Neuron (in vitro differentiated cells): ENCODE results near the gene GRB7.
A peak's percentile ranks its signal among the peaks of the same experiment; 100 is the strongest.

Experiments used
- H2AFZ ChIP-seq: one replicate; pipeline ENCODE4 v1.6.1; 2013; ENCODE audit warnings: low read depth, mild to moderate bottlenecking, inconsistent platforms, low read length, moderate library complexity
- H3K27me3 ChIP-seq: one replicate; pipeline ENCODE4 v1.6.1; 2013; ENCODE audit warnings: low read length; ENCODE audit not compliant: insufficient read depth
- H3K36me3 ChIP-seq: one replicate; pipeline ENCODE4 v1.6.1; 2013; ENCODE audit warnings: low read length; ENCODE audit not compliant: insufficient read depth
- H3K4me1 ChIP-seq: one replicate; pipeline ENCODE4 v1.6.1; 2013; ENCODE audit warnings: low read length; ENCODE audit not compliant: insufficient read depth
- H3K4me3 ChIP-seq: 2 replicates; pipeline ENCODE4 v1.5.1; 2013; ENCODE audit warnings: mild to moderate bottlenecking, low read length, moderate library complexity
- H3K9me3 ChIP-seq: one replicate; pipeline ENCODE4 v1.6.1; 2013; ENCODE audit warnings: low read length

GRB7 gene

DNA sequence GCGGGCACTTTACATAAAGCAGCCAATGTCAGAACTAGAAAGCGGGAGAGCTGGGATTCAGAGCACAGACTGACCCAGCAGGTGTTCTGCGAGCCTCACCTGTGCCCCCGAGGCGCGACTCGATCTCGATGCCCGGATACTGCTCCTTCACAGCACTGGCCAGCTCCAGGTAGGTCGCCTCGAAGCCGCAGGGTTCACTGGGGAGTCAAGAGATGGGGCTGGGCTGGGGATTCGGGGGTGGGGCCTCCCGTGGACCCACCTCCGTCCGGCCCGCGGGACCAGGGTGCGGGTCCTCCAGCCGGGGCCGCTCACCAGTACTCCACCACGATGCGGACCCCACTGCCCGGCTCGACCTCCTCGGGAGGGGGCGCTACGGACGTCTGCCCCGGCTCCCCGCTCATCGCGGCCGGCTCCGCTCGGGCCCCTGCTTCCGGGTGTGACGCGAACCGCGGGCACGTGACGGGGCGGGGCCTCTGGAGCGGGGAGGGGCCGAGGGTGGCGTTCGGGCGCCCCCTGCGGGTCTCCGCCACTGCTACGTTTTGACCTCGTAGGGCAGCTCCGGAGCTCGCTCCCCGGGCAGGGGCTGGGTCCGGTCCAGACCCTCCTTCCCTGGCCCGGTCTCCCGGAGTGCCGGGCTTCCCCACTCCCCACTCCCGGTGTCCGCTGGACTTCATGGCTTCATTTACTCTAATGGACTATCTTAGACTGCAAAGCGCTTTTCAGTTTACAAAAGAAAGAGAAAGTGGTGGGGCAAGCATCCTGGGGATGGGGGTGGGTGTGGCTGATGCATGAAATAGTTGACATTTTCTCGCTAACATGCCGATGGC lies 7.4 kb upstream of the GRB7 start, which contains the start of gene MIEN1:
MIEN1 (minus strand) TSS at position 438 of the 827 bp plus-strand sequence; CDS start at position 401, 37 bp downstream.
- Histone ChIP-seq H2AFZ (peak within 1 kb of the TSS; percentile 88), H3K4me1 (peaks cover 4% of the 10 kb centered on the region), H3K4me3 (peak within 1 kb of the TSS; percentile 80), H3K27me3 (no peaks in the 10 kb centered on the region), H3K9me3 (no peaks in the 10 kb centered on the region), H3K36me3 (peaks cover 30% of the 10 kb centered on the region)

DNA sequence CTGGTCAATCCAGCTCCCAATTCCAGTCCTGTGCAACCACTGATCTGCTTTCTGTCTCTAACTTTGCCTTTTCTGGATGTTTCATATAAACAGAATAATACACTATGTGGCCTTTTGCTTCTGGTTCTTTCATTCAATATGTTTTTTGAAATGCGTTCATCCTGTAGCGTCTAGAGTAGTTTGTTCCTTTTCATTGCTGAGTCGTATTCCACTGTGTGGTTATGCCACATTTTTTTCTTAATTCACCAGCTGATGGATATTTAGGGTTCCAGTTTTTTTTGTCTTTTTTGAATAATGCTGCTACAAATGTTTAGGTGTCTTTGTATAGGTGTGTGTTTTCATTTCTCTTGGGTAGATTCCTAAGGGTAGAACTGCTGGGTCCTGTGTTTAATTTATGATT lies 5.2 kb upstream of the GRB7 start:
- Histone ChIP-seq H3K4me3 (no peak overlapping the region), H3K4me1 (peaks cover 4% of the 10 kb centered on the region), H3K9me3 (no peaks in the 10 kb centered on the region), H2AFZ (no peak overlapping the region), H3K27me3 (peaks cover 19% of the 10 kb centered on the region), H3K36me3 (peaks cover 10% of the 10 kb centered on the region)

DNA sequence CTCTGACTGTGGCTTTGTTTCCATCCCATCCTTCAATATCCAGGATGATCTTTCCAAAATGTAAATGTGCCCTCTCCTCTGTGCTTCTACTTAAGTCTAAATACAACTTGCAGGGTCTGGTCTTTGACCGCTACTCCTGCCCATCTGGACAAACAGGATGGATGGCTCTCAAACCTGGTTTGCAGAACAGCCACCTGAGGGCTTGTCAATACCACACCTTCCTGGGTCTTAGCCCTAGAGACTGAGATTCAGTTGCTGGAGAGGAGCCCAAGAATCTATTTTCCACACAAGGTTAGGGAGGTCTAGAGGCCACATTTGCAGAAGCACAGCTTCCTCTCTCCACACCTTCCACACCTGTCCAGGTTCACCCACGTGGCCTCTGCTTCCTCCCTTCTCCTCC lies 1.9 kb upstream of the GRB7 start:
- H2AFZ ChIP-seq = no peak overlapping the region
- H3K4me1 ChIP-seq = peaks cover 12% of the 10 kb centered on the region
- no peak overlapping the region for H3K4me3 ChIP-seq
- peaks cover 51% of the 10 kb centered on the region for H3K27me3 ChIP-seq
- no peaks in the 10 kb centered on the region for H3K36me3 ChIP-seq
- no peaks in the 10 kb centered on the region for H3K9me3 ChIP-seq

DNA sequence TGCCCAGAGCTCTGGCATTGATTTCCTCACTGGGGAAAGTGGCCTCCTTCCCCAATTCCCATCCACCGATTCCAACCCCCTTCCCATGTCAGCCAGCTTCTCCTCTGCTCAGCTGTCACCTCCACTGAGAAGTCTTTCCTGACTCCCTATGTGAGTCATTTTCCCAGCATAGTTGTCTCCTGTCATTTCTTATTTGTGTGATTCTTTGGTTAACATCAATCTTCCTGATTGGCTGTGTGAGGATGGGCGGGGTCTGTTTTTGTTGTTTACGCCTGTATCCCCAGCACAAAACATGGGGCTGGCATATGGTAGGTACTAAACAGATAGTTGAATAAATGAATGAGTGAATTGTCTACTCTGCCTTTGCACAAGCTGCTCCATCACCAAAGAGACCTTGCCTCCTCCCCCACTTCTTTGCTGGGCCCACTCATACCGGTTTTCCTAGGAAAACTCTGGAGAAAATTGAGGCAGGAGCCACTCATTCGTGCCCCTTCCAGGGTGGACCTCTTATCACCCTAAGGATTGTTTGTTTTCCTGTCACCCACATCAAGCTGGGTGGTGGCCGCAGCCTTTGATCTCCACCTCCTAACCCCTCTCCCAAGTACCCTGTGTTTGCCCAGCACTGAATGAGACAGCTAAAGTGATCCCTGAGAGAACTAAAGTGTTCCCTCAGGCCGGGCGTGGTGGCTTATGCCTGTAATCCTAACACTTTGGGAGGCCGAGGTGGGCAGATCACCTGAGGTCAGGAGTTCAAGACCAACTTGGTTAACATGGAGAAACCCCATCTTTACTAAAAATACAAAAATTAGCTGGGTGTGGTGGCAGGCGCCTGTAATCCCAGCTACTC lies 1.2 kb upstream of the GRB7 start:
- H3K27me3 ChIP-seq = peaks cover 57% of the 10 kb centered on the region
- H2AFZ ChIP-seq = no peak overlapping the region
- H3K4me1 ChIP-seq = peaks cover 12% of the 10 kb centered on the region
- H3K36me3 ChIP-seq = no peaks in the 10 kb centered on the region
- H3K9me3 ChIP-seq = no peaks in the 10 kb centered on the region
- no peak overlapping the region for H3K4me3 ChIP-seq

DNA sequence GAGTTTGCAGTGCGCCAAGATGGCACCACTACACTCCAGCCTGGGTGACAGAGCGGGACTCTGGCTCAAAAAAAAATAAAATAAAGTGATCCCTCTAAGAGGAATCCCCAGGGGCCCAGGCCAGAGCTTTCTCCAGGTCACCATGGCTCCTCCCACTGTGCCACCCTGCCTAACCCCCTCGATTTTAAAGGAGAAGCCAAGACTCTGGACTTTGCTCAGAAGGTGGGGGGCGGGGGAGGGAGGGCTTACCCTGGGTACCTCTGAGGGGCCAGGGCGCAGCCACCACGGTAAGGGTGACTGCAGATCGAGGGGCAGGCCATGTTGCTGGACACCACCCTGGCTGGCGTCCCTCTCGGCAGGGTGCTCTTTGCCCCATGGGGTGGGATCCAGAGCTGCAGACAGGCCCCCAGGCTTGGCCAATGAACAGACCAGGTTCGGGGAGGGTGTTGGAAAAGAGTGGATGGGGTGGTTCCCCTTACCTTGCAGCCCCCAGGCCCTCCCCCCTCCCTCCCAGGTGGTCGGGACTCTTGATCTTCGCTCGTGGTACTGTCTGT lies 455 bp upstream of the GRB7 start:
- peaks cover 64% of the 10 kb centered on the region for H3K27me3 ChIP-seq
- peaks cover 12% of the 10 kb centered on the region for H3K4me1 ChIP-seq
- no peak overlapping the region for H2AFZ ChIP-seq
- no peaks in the 10 kb centered on the region for H3K9me3 ChIP-seq
- no peaks in the 10 kb centered on the region for H3K36me3 ChIP-seq
- no peak overlapping the region for H3K4me3 ChIP-seq

DNA sequence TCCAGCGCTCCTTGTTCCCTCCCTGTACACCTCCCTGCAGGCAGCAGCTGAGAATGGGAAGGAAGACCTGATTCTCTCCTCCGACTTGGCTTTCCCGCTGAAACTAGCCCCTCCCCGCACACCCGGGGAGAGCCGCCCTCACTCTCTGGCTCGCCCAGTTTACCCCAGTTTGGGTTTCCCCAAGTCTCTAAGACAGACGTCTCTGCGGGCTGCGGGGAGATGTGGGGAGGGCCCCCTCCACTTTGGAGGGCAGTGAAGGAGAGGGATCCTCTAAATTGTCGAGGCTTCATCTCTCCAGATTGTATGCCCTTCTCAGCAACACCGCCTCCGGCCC lies 797 bp downstream of the GRB7 start:
- no peaks in the 10 kb centered on the region for H3K36me3 ChIP-seq
- no peaks in the 10 kb centered on the region for H3K9me3 ChIP-seq
- peaks cover 76% of the 10 kb centered on the region for H3K27me3 ChIP-seq
- H3K4me3 ChIP-seq = no peak overlapping the region
- peaks cover 12% of the 10 kb centered on the region for H3K4me1 ChIP-seq
- H2AFZ ChIP-seq = no peak overlapping the region

DNA sequence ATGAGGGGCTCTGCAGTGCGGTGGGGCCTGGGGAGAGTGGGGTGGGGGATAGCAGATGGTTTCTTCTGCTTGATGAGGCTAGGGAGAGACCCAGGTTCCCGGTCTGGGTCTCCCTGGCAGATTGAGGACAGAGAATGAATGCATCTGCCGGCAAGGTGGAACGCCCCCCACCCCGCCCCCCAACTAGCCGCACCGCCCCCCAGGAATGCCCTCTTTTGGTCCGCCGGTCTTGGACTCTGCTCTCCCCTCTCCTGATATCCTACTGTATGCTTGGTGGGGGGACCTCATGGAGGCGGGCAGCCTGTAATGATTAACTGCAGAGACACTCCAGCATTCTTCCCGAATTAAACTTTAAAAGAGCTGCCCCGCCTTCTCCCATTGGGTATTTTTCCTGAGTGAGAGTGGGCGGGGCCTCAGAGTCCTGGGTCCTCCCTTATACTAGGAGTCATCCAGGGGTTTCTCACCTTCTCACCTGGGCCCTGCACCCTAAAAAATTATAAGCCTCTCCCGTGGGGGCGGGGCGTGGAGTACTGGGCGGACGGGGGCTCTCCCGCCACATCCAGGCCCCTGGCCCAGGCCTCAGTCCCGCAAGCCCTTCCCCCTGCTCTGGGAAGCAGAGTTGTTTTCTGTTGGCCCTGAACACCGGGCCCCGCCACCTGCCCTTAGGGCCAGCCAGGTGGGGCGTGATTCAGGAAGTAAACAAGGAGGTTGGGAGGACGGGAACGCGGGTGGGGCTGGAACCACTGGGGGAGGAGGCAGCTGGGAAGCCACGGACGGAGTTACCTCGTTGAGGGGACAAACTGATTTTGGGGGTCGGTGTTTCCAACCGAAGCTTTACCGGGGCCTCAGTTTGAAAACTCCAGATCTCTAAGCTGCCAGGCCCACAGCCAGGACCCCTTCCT lies 1.5 kb downstream of the GRB7 start:
- H3K4me1 ChIP-seq = peaks cover 12% of the 10 kb centered on the region
- no peak overlapping the region for H2AFZ ChIP-seq
- H3K4me3 ChIP-seq = no peak overlapping the region
- H3K36me3 ChIP-seq = no peaks in the 10 kb centered on the region
- peaks cover 83% of the 10 kb centered on the region for H3K27me3 ChIP-seq
- no peaks in the 10 kb centered on the region for H3K9me3 ChIP-seq

DNA sequence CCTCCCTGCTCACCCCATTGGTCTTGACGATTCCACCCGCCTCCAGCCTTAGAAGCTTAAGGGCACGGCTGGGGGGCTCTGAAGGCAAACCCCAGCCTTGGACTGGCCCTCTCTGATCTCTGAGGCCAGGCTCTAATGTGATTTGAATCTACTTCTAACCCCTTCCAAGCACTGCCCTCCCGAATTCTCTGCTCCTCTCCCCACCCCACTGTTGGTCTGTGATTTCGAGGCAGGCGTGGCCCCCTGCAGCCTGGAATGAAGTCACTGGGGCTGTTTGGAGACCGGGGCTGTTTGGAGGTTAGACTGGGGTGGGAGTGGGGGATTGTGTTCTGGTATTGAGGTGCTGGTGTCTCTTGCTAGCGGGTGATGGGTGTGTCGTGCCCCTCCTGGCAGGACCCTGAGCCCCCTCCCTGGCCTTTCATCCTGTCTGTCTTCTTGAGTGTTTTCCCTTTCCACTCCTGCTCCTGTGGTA lies 2.2 kb downstream of the GRB7 start:
- Histone ChIP-seq H3K4me1 (peaks cover 12% of the 10 kb centered on the region), H3K36me3 (no peaks in the 10 kb centered on the region), H3K9me3 (no peaks in the 10 kb centered on the region), H3K4me3 (no peak overlapping the region), H3K27me3 (peaks cover 87% of the 10 kb centered on the region), H2AFZ (no peak overlapping the region)

DNA sequence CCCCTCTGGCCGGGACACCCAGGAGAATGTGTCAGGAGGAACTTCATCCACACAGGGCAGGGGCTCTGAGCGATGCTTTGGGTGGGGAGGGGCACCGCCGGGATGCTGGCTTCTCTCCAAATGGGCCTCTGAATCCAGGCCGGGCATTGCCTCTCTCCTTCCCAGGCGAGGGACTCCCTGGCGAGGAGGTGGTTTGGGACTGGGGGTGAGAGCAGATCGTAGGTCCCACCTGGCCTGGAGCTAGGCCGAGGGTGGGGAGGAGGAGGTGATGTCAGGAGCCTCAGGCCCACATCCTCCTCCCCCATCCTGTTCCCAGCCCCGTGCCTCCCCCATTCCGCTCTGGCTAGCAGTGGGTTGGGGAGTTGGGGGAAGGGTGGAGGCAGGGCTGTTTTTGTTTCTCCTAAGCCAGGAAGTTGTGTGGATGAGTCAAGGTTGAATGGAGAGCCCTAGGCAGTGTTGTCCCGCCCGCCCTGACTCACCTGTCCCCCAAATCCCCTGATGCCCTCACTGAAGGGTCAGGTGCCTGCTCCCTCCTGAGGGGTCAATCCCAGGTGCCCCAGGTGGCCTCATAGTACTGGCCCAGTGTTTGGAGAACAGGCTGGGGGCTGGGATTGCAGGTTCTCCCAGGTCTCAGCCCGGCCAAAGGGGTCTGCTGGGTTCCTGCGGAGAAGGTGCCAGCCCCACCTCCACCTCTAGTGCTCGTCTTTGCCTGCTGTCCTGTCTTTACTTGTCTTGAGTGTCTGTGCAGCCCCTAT lies 2.8 kb downstream of the GRB7 start:
- H3K9me3 ChIP-seq = no peaks in the 10 kb centered on the region
- no peak overlapping the region for H2AFZ ChIP-seq
- H3K27me3 ChIP-seq = peaks cover 91% of the 10 kb centered on the region
- peaks cover 12% of the 10 kb centered on the region for H3K4me1 ChIP-seq
- H3K4me3 ChIP-seq = no peak overlapping the region
- no peaks in the 10 kb centered on the region for H3K36me3 ChIP-seq

DNA sequence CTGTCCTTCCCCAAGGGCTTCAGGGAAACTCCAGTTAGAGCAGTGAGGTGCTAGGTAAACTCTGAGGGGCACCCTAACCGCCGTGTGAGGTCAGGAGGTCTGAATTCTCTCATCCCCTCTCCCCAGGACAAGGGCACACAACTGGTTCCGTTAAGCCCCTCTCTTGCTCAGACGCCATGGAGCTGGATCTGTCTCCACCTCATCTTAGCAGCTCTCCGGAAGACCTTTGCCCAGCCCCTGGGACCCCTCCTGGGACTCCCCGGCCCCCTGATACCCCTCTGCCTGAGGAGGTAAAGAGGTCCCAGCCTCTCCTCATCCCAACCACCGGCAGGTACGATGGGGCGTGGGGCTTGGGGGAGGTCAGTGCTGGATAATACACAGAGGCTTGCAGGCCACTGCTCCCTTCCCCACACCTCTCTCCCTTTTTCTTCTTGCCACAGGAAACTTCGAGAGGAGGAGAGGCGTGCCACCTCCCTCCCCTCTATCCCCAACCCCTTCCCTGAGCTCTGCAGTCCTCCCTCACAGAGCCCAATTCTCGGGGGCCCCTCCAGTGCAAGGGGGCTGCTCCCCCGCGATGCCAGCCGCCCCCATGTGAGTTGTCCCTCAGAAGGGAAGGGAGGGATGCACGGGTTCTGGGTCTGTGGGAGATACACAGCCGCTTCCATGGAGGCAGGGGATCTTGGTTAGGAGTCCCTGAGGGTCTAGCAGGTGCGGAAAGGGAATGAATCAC lies 4.6 kb downstream of the GRB7 start:
- Histone ChIP-seq H3K4me1 (peaks cover 12% of the 10 kb centered on the region), H3K4me3 (no peak overlapping the region), H3K27me3 (peaks cover 76% of the 10 kb centered on the region), H2AFZ (no peak overlapping the region), H3K36me3 (no peaks in the 10 kb centered on the region), H3K9me3 (no peaks in the 10 kb centered on the region)

DNA sequence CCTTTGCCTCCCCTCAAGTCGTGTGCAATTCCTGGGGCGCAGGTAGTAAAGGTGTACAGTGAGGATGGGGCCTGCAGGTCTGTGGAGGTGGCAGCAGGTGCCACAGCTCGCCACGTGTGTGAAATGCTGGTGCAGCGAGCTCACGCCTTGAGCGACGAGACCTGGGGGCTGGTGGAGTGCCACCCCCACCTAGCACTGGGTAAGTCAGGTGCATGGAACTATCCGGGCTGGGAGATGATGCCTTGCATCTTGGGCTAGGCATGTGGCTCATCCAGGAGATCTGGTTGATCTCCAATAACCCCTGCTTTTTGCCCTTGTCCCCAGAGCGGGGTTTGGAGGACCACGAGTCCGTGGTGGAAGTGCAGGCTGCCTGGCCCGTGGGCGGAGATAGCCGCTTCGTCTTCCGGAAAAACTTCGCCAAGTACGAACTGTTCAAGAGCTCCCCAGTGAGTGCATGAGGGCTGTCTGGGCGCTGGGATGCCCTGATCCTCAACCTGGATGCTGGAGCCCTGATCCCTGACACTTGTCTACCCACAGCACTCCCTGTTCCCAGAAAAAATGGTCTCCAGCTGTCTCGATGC lies 5.2 kb downstream of the GRB7 start:
- H3K4me3 ChIP-seq = no peak overlapping the region
- H3K27me3 ChIP-seq = peaks cover 70% of the 10 kb centered on the region

More for the DNA sequence above, 5.2 kb downstream of the GRB7 start:
- Histone ChIP-seq H3K4me1 (peaks cover 12% of the 10 kb centered on the region), H3K36me3 (no peaks in the 10 kb centered on the region), H3K9me3 (no peaks in the 10 kb centered on the region), H2AFZ (no peak overlapping the region)
